ENCODE measurements around the gene FHDC1.
"Not testable (repeated sequence)": the region's sequence is repeated elsewhere in the genome, so short reads cannot be mapped to it uniquely, and the experiment has no call there.

FHDC1 gene, protein sequence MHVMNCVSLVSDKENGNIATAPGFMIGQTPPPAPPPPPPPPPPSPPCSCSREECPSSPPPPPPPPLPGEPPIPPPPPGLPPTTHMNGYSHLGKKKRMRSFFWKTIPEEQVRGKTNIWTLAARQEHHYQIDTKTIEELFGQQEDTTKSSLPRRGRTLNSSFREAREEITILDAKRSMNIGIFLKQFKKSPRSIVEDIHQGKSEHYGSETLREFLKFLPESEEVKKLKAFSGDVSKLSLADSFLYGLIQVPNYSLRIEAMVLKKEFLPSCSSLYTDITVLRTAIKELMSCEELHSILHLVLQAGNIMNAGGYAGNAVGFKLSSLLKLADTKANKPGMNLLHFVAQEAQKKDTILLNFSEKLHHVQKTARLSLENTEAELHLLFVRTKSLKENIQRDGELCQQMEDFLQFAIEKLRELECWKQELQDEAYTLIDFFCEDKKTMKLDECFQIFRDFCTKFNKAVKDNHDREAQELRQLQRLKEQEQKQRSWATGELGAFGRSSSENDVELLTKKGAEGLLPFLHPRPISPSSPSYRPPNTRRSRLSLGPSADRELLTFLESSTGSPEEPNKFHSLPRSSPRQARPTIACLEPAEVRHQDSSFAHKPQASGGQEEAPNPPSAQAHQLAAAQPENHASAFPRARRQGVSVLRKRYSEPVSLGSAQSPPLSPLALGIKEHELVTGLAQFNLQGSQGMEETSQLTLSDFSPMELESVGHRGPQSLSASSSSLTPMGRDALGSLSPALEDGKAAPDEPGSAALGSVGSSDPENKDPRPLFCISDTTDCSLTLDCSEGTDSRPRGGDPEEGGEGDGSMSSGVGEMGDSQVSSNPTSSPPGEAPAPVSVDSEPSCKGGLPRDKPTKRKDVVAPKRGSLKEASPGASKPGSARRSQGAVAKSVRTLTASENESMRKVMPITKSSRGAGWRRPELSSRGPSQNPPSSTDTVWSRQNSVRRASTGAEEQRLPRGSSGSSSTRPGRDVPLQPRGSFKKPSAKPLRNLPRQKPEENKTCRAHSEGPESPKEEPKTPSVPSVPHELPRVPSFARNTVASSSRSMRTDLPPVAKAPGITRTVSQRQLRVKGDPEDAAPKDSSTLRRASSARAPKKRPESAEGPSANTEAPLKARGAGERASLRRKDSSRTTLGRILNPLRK

GRCh38 chr4:152935631-152936445 is at the start of gene FHDC1:
TSS of gene FHDC1 (plus strand) at chr4:152936323. CDS start at chr4:152943058, 6,735 bp downstream.
- no peak for DNase-seq

DNA sequence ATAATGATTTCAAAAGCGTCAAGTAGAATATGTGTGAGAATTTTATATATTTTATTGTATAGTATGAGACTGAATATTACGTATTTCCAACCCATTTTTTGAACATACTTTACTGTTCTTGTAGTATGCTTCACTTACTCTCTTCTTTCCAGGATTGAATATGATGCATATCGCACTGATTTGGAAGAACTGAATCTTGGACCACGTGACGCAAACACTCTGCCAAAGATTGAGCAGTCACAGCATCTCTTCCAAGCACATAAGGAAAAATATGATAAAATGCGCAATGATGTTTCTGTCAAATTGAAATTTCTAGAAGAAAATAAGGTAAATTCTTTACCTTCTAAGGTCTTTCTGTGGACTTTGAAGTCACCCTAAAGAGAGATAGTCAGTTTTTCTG is 48.1 kb upstream of the FHDC1 start:
- DNase-seq = no peak

DNA sequence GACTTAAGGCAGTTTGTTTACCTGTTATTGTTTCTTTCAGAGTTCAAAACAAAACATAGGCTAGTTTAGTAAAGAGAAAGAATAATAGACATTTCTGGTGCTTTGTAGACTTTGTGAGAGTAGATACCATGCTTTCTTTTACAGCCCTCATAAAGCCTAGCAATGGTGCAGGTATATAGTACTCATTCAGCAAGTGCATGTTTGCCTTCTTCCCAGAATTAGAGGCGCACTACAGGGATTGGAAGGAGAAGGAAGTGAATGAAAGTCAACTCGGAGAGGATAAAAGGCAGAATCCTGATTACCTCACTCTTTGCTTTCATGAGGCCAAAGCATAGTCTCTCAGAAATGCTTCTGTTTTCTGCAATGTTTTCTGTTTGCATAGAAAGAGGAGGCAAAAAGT is 43.1 kb upstream of the FHDC1 start:
- no peak for DNase-seq

GRCh38 chr4:152894673-152895072 is 41.5 kb upstream of the FHDC1 start:
- no peak for DNase-seq

- DNase-seq = no peak
Measured at GRCh38 chr4:152896811-152897210, 39.3 kb upstream of the FHDC1 start.

DNA sequence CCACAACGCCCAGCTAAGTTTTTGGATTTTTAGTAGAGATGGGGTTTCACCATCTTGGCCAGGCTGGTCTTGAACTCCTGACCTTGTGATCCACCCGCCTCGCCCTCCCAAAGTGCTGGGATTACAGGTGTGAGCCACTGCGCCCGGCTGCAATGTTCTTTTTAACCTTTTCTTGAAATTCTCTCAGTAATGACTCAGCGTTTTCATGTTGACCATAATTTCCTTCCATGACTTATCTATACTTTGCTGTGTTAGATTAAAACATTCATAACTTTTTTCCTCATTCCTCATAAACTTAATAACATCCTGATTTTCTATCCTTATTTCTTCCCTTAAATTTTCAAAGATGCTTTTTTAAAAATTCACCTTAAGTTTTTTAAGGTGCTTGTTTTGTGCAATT is 38.0 kb upstream of the FHDC1 start:
- not testable (repeated sequence) for DNase-seq

- no peak for DNase-seq
Measured at GRCh38 chr4:152898606-152899005, 37.5 kb upstream of the FHDC1 start.

DNA sequence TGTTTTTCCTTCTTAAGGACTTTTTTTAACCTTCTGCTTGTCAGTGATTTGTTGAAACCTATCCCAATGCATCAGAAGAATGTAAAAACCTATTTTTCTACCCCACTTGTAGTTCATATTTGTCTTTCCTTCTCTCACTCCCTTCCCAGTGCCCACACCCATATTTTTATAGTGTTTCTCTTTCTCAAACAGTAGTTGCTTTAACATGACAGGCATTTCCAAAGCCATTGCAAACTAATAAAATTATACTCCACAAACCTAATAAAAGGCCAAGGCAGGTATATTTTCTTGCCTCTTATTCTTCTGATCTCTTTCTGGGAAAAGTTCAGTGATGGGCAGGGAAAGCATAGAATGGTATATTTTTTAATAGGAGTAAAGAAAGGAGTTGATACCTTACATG is 35.7 kb upstream of the FHDC1 start:
- no peak for DNase-seq

- DNase-seq = no peak
Measured at GRCh38 chr4:152901205-152901604, 34.9 kb upstream of the FHDC1 start.

- no peak for DNase-seq
Measured at GRCh38 chr4:152903658-152904057, 32.5 kb upstream of the FHDC1 start.

DNA sequence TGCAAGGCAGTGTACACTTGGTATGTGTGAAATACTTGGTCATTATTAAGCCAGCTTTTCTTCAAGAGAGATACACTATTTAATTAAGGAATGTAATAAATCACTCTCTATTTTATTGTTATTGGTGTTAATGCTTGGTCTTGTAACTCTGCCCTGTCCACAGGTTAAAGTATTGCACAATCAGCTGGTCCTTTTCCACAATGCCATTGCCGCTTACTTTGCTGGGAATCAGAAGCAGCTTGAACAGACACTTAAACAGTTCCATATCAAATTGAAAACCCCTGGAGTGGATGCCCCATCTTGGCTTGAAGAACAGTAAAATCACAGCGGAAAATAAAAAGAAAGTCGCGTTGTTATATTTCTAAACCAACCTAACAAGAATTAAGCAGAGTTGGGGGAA is 26.2 kb upstream of the FHDC1 start:
- no peak for DNase-seq

DNA sequence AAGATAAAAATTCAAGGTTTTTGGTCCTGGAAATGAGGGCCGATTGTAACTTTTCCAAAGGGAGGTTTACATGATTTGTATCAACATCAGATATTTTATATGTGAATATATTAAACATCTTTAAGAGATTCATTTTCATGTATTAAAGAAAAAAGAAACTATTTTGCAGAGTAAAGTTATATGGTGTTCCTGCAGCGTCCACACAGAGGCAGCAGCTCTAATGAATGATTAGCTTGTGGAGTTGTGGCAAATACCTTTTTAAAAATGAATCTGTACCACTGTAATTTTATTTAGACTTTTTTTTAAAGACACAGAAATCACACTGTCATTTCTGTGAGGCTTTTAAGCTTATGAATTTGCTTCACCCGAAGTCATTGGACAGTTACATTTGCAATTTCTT is 25.6 kb upstream of the FHDC1 start:
- no peak for DNase-seq

DNA sequence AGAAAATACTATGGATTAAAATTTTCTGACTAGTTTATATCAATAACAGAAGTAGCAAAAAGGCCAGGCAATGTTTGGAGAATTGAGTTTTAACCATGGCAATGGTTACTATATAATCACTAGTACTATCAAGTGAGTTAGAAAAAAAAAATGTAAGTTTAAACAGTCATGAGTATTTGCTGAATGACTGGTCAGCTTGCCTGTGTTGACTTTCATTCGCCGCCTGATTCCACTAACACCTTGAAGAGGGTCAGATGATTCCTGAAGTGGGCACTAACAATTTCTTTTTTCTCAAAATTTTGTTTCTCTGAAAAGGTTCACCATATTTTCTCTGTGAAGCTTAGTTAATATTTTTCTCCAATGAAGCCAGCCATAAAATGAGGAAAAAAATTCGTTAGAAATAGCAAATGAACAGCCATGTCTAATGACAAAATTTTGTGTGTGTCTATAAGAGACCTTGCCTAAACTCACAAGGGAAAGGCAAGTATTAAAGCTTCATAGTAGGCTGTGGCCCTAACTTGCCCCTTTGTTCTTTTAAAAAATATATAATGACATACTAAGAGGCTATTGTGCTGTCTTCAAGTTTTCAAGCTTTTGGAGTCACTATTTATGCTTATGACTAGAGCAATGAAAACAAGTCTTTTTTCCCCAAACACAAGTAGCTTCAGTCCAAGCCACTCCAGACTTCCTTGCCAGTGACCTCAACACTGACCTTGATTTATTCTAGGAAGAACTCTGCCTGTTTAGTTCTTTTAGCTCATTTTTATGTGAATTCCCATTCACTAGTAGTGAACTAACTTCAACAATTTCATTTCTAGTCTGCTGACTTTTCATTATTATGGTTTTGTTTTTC is 18.4 kb upstream of the FHDC1 start:
- no peak for DNase-seq

DNA sequence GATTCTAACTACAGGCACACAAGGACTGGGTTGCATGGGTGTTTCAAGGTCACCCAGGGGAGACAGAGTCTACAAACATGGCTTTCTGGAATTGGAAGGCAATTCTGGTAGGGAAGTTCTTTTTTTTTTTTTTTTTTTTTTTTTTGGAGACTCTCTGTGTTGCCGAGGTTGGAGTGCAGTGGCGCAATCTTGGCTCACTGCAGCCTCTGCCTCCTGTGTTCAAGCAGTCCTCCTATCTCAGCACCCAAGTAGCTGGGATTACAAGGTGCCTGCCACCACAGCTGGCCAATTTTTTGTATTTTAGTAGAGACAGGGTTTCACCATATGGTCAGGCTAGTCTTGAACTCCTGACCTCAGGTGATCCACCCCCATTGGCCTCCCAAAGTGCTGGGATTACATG is 16.3 kb upstream of the FHDC1 start:
- DNase-seq = no peak

DNA sequence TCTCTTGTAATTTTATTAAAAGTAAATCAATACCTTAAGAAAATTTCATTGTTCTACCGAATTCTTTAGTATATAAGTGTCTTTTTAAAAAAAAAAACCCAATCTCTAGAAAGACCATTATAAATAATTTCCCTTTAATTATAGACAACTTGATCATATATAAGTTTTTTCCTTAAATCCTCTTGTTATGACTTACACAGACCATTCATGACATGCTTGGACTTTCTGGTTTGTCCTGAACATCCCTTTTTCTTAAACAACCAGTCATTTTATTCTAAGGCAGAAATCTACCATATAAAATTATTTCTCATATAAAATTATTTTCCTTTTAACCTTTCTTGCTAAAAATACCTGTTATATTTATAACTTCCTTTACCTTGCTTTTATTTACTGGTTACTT is 15.4 kb upstream of the FHDC1 start:
- DNase-seq = peak; percentile 81

- DNase-seq = no peak
Measured at GRCh38 chr4:152921284-152921683, 14.8 kb upstream of the FHDC1 start.

DNA sequence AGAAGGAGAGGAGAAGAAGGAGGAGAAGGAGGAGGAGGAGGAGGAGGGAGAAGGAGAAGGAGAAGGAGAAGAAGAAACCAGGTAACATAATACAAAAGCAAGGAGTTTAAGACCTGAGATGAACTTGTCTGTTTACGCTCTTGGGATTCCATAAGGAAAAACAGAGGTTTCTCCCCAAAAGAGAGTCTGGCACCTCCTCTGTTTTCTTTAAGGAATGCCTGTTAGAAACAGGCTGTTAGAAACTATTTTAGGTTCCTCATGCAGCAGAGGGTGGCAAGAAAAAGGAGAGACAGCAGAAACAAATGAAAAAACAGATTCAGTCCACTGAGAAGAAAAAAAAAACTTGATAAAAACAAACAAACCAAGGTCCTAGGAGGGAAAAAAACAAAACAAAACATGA is 10.3 kb upstream of the FHDC1 start:
- DNase-seq = no peak

DNA sequence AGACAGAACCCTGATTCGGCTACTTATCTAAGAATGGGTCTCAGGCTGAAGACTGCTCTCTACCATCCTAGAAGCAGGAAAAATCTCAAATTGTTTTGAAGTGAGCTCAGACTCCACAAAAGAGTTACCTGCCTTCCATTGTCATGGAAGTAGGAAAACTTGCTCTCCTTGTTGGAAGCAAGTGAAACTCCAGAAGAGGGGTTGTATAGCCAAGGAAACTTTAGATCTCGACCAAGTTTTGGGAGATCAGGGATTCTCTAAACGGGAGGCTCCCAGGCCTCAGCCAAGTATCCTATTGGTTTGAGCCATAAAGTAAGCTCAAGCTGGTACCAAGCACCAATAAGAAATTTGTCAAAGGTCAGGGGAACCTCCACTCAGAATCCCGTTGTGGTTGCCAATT is 9.2 kb upstream of the FHDC1 start:
- DNase-seq = no peak

DNA sequence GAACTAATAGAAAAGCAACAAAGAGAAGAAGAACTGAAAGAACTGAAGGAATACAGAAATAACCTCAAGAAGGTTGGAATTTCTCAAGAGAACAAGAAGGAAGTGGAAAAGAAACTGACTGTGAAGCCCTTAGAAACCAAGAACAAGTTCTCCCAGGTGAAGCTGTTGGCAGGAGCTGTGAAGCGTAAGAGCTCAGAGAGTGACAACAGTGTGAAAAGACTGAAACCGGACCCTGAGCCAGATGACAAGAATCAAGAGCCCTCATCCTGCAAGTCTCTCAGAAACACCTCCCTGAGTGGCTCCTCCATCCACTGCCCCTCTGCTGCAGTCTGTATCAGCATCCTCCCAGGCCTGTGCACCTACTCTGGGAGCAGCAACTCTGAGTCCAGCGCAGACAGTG is 8.4 kb upstream of the FHDC1 start:
- DNase-seq = no peak

DNA sequence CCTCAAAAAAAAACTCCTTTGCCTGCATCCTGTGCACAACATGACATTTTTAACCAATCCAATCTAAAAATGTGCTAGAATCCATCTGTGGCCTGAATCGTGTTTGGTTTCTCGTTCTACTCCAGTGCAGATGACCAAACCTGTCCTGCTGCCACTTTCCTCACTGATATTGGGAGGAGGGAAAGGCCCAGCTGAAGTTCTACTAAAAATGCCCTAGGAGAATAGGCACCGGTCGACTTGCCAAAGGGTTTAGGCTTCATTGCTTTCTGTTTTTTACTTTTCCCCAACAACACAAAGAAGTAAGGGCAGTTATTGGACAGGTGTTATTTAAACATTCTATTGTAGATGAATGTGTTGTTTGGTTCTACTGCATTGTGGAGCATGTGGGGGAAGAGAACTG is 7.8 kb upstream of the FHDC1 start:
- DNase-seq = no peak

DNA sequence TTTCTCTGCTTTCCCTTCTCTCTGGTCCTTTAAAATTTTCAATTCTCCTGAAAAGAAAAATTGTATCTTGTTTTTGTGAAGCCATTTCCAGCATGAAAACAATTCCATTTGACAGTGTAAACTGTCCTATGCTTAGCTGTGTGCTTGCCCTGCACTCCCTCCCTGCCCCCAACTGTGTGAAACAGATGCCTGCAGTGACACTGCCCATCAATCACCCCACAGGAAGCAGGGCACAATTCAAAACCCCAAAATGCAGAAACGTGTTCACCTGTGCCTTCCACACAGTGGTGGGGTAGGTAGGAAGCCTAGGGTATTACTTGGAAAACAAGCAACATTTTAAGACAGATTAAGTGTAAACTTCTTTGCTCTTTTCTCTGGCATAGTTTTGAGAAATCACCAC is 6.2 kb upstream of the FHDC1 start:
- no peak for DNase-seq

- DNase-seq = peak; percentile 61
Measured at GRCh38 chr4:152935143-152935542, 980 bp upstream of the FHDC1 start.

Measured in OCI-M1 (cell line).